GM18505 (cell line): ENCODE measurements around the gene CA9.

ENCODE experiments used
- ATAC-seq: cut with Tn5 transposase; IDR thresholded peaks from one replicate; pipeline ENCODE4 v1.9.1; 2021; ENCODE audit not compliant: unreplicated experiment
- POLR2A ChIP-seq: IDR thresholded peaks from 4 replicates; pipeline ENCODE4 v1.6.1; 2011; ENCODE audit warnings: borderline replicate concordance; ENCODE audit not compliant: insufficient read depth, insufficient read length; ENCODE audit errors: extremely low read depth

CA9 gene

DNA sequence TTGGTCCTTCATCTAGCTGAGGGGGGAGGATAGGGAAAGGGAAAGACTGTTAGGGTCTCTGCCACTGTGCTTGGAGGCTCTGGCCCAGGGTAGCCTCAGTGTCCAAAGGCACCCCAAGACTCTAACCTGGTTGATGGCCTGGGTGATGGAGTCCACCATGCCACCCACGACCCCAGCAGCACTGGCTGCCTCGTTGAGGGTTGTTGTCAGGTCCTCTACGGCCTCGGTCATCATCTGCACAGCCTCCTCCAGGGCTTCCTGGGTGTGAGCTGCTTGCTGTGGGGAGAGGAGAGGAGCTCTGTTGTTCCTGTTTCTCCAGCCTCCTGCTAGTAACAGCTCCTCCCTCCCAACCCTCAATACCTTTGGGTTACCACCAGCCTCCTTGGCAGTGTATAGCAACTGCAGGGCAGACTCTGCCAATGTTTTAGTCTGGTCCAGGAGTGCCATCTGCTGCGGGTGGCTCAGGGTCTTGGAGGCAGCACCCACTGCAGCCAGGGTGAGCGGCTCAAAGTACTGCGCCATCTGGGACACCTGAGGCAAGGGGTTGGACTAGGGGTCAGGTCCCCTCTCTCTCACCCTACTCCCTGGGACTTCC lies 32.2 kb downstream of the CA9 start:
- no peak for TF ChIP-seq POLR2A
- ATAC-seq = no peak

GRCh38 chr9:35706951-35707350 lies 33.2 kb downstream of the CA9 start:
- no peak for ATAC-seq
- TF ChIP-seq POLR2A = no peak

GRCh38 chr9:35708146-35708545 lies 34.4 kb downstream of the CA9 start:
- no peak for ATAC-seq
- TF ChIP-seq POLR2A = no peak

DNA sequence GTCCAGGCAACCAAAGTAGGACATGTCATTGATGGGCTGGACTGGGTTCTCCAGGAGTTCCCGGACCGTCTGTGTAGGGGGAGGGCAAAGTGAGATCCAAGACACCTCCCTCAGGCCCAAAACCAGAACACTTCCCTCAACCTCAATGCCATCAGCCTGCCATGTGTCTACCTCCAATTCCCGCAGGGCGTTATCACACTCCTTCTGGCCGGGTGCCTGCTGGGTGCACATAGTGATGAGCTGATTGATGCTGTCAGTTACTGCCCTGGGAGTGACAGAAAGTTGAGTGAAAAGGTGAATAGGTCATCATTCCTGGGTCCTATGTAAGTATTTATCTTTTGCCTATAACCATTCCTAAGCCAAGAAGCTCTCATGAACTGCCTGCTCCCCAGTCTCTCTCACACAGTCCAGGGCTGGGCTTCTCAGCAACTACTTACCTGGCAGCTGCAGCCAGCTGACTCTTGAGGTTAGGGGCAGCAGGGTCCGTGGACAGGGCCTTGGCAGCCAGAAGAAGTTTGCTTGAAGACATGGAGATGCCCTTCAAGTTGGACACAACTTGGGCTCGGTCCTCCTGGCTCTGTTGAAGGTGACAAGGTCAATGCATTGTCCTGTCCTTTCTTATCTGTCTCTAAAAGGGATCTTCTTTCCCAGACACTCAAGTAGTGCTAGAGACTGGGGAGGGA lies 37.2 kb downstream of the CA9 start:
- no peak for ATAC-seq
- TF ChIP-seq POLR2A = no peak

DNA sequence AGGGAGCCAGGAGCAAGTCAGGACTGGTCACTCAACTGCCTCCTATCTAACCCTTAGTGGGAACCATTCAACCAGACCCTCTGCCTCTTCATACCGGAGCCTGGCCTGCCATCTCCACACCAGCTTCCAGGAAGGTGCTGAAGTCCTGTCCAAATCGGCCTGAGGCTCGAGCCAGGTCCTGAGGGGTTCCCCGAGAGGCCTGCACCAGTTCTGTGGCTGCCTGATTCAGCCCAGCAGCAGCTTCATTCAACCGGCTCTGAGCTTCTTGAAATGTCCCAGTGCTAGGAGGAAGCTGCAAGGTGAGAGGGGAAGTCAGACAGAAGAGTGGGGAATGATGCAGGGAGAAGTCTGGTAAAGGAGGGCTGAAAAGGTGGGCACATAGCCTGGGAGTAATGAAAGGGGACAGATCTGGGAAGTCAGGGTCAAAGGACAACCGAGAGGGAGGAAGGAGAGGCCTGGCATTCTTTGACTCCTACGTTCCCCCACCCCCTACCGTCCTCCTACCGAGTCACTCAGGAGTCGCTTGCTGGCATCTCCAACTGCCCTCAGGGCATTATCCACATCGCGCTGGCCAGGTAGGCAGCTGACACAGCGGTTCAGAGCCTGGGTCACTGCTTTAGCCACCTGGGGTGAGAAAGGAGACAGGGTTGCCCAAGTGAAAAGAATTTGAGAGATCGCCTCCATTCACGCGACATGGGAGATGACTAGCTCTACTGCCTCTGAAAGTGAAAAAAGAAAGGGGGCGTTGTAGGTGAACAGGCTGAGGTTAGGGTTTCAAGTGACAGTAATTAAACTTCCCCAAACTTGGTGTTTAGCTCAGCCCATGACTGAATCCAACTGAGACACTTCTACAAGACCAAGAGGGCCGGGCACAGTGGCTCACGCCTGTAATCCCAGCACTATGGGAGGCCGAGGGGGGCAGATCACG lies 38.0 kb downstream of the CA9 start:
- ATAC-seq = no peak
- no peak for TF ChIP-seq POLR2A

- TF ChIP-seq POLR2A = no peak
- no peak for ATAC-seq
These were observed 39.2 kb downstream of the CA9 start for GRCh38 chr9:35712762-35713400.

DNA sequence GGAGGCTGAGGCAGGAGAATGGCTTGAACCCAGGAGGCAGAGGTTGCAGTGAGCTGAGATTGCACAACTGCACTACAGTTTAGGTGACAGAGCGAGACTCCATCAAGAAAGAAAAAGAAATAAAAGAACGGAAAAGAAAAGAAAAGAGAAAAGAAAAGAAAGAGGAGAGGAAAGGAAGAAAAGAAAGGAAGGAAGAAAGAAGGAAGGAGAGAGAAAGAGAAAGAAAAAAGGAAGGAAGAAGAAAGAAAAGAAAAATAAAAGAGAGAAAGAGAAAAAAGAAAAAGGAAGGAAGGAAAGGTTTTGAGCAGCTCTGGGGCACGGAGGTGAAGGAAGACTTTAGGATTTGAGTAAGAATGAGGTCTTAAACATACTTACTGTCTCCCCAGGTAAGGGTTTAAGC lies 39.9 kb downstream of the CA9 start:
- ATAC-seq = no peak

DNA sequence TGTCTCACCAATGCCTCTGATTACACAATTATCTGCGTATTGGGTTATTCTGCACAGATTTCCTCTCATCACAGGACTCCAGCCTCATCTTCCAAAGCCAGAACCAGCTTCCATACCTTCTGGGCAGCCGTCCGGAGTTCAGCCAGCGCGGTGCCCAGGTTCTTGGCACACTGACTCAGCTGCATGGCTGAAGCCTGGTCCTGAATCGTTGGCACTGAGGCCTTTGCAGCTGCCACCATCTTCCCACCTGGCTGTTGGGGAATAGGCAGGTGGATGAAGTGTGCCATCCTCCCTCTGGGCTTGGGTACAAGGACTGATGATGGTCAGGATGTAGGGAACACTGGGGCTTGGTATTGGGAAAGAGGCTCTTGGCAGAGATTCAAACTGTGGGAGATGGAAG lies 40.4 kb downstream of the CA9 start:
- no peak for TF ChIP-seq POLR2A
- no peak for ATAC-seq

More for the DNA sequence above, 39.9 kb downstream of the CA9 start:
- no peak for TF ChIP-seq POLR2A

DNA sequence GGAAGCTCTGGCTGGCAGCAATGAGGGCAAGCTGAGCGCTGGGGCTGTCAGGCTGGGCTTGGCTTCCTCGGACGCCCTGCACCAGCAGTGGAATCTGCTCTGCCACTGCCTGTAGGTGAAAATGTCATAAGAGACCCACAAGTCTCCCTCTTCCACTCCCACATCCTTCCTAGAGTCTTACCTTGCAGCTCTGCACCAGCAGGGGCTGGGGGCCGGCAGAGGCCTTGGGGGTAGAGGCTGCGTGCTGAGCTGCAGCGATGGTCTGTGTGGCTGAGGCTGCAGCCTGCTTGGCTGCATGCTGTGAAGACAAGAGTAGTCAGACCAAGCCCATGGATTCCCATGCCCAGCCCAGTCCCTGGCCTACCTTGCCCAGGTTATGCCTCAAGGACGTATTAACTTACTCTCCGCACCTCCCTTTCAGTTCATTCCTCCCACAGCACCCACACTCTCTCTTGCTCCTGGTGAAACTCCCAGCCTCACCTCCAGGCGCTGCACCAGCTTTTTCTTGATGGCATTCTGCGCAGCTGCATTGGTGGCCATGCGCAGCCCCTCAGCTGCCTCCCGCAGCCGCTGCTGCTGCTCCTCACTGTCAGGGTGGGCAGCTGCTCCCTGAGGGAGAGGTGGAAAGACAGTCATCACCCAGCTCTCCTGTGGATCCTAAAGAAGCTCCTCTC lies 41.0 kb downstream of the CA9 start:
- TF ChIP-seq POLR2A = no peak
- no peak for ATAC-seq

GRCh38 chr9:35716230-35716629 lies 42.5 kb downstream of the CA9 start:
- ATAC-seq = no peak
- TF ChIP-seq POLR2A = no peak

DNA sequence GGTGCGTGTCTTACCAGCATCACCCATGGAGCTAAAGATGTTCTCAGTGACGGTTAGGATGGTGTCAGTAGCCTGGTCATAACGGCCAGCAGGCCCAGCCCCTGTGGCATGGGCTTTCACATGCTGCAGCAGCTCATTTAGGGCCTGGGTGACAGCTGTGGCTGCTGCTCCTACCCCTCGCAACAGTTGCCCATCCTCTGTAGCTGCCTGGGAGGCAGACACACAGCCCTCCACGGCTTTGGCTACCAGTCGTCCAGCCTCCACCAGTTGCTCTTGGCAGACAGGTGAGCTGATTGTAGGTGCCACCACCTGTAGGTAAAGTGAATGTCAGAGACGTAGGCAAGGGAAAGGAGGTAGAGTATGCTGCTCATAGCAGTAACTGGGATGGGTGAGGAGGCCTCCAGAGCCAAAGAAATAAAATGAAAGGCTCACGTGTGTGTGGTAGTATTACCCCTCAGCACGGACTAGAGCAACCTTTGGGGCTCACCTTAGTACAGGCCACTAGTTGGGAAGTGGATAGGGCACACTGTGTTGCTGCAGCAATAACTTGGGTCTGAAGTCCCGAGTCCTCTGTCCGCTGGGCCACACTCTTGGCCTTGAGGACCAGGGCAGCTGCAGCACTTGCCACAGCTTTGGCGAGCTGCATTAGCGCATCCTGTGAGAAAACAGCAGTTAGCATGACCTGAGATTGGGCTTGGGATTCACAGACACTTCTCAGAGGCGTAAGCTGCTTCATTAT lies 43.6 kb downstream of the CA9 start:
- TF ChIP-seq POLR2A = no peak
- ATAC-seq = no peak
